CD4-positive, alpha-beta T cell treated with Interleukin-15 for 1 hour (primary cell): ENCODE measurements around the gene INPP5A.
"Not testable (repeated sequence)": the region's sequence is repeated elsewhere in the genome, so short reads cannot be mapped to it uniquely, and the experiment has no call there.

ENCODE experiments used
- DNase-seq: peaks from one replicate; pipeline ENCODE4 v3.0.0-alpha.2; 2020

The INPP5A gene

DNA sequence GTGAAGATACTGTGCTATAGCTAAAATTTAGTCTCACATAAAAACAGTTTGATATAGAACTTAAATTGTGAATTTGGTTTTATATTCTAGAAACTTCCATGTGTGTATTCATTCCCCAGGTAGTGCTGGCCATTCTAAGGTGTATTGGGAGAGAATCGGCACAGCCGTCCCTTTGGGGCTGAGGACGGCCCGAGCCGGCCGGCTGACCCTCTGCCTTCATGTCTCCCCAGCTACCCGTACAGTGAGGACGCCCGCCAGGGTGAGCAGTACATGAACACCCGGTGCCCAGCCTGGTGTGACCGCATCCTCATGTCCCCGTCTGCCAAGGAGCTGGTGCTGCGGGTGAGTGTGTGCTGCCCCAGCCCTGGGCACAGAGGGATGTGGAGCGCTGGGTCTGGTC lies 239.9 kb downstream of the INPP5A start:
- no peak for DNase-seq

DNA sequence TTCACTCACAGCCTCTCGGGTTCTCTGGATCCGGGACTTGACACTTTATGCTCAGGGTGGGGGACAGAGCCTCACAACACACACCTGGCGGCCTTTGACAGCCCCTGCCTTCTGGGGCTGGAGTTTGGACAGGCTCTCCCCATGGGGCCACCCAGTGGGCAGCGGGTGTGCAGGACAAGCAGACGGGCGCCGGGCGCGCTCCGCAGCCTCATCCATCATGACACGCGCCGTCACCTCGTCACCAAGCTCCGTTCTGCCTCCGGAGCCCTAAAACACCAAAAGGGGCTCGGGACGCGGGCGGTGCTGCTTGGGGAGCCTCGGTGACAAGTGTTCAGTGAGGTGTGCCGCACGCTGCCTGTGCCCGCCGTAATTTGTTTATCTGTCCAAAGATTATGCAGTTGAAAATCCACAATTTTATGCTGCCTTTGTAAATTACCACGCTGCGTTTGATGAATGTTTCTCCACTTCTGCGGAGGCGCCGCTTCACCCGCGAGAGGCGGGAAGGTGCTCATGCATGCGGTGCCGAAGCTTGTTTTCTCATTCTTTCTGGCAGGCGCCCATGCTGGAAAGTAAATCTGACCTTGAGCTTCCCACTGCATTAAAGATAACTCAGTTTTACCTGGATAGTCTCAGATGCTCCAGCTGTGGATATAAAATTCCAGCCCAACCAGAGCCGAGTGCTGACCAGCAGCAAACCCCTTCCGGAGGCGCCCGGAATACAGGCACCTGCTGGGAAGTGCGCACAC lies 242.1 kb downstream of the INPP5A start:
- no peak for DNase-seq

- no peak for DNase-seq
Measured at GRCh38 chr10:132780356-132780755, 242.8 kb downstream of the INPP5A start.

DNA sequence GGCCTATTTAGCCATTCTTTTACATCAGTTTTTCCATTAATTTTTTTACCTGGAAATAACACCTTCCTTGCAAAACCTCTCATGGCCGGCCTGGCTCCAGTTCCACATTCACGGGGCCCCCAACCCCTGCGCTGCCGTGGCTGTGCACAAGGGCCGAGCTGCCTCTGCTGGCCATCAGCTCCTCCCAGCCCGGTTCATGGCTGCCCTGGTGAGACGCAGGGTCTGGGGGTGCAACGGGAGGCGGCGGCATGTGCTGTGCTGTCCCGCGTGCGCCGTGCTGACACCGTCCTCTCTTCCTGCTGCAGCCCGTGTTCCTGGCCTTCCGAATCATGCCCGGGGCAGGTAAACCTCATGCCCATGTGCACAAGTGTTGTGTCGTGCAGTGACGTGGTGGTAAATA lies 244.0 kb downstream of the INPP5A start:
- no peak for DNase-seq

DNA sequence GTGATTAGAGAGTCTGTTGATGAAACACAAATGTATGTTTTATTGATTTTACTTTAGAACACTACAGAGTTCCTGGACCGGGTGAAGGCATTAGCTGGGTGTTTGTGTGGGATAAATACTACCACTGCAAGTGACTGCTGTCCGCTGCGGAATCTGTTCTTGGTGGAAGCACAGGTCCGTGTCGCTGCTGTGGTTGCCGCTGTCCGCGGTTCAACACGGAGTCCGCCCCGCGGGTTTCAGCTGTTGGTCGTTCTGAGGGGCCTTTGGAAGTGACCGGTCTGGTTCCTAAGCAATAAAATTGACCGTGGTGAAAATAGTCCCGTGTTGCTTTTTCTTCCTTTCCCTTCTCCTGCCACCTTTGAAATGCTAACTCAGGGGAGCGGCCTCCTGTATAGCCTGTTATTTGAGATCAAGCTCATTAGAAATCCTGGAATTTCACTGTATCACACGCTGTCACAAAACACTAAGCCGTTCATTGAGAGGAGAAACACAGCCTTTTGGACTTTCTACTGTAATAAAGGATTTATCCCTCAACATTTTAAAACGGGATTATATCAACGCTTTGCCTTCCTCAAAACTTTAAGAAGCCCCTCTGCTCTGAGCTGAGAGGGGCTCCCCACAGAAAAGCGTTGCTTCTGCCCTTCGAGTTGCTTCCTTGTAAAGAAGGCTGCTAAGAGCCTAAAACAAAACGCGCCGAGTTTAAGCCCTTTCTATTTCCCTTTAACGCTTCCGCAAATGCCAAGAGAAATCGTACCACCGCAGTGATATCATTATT lies 245.8 kb downstream of the INPP5A start:
- no peak for DNase-seq

GRCh38 chr10:132783940-132784865 lies 246.6 kb downstream of the INPP5A start:
- no peak for DNase-seq

- no peak for DNase-seq
Measured at GRCh38 chr10:132784866-132785722, 247.5 kb downstream of the INPP5A start.

DNA sequence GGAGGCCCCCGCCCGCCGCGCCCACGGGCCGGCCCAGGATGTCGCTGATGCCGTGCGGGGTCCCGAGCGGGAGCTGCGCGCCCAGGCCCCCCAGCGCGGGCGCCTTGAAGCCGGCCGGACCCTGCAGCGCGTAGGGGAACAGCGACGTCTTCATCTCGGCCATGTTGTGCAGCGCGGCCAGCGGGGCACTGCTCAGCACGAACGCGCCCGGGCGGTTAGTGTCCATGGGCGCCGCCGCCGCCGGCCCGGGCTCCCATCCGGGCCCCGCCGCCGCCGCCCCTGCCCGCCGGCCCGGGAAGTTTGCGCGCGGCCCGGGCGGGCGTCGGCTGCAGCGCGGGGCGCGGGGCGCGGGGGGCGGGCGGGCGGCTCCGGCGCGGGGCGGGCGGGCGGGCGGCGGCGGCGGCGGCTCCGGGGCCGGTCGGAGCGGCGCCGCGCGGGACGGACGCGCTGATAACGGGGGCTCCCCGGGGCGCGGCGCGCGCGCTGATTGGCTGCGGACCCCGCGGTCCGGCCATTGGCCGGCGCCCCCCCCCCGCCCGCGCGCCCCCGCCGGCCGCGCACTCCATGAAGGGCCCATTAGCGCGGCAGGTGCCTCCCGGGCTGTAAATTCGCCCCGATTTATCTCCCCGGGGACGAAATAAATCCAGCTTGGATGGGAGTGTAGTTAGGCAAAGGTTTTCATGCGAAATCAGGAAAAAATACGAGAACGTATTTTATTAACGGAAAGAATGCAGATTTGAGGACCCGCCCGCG lies 248.3 kb downstream of the INPP5A start, which contains the start of gene NKX6-2:
Gene NKX6-2 (minus strand): TSS at position 425 of the 753 bp plus-strand sequence. CDS start 199 bp downstream, at position 226.
- DNase-seq = no peak

DNA sequence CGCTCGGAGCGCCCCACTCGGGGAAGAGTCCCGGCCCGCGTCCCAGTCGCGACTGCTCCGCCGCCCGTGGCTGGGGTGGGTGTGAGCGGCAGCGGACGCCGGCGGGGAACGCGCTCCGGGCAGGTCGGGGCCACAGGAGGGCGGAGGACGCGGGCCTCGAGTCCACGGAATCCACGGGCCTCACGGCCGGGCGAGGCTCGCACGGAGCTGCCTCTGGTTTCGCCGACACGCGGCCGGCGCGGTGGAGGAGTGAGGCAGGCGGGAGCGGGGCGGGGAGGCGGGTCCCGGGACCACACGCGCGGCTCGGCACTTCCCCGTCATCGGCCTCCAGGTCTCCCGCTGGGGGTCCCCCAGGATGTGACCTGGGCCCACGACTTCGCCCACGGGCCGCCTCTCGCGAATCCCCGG lies 248.9 kb downstream of the INPP5A start:
- DNase-seq = no peak

DNA sequence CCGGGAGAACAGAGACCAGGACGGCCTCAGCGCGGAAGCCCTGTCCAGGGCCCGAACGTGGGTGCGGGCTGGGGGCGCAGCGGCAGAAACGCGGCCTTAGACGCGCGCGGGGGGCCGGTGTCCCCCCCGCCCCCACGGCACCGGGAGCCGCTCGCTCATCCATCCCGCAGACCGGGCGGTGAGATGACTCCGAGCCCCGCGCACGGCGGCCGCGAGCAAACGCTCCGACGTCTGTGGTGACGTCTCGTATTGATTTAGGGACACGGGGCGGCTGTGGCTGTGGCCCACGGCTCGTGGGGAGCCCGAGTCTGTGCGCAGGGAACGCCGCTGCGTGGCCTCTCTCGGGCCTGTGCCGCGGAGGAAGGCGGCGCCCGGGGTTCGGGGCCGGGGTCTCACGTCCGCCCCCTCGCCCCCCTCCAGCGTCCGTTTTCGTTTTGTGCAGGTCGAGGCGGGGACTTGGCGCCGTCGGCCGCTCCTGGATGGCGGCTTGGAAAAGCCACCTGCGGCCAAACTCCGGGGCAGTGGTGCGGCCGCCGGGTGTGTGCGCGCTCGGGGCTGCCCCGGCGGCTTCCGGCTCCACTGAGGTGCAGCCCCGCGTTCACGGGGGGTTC lies 249.4 kb downstream of the INPP5A start:
- DNase-seq = no peak

- DNase-seq = no peak
Measured at GRCh38 chr10:132787495-132788179, 250.1 kb downstream of the INPP5A start.

- no peak for DNase-seq
Measured at GRCh38 chr10:132788180-132788830, 250.7 kb downstream of the INPP5A start.

DNA sequence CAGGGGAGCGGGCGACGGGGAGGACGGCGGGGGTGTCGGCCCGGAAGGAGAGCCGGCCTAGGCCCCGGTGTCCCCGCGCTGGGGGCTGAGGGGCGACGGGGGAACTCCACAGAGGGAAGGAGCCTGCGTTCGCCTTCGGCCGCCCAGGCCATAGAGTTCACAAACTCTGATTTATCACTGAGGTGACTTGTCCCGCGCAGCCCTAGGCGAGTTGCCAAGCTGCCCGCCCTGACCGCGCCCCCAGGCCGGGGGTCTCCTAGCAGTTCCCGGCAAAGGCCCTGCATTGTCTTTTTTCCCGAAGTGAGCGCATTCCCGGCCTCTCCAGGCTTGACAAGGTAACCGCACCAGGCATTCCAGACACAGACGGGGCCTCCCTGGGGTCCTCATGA lies 251.2 kb downstream of the INPP5A start:
- no peak for DNase-seq

DNA sequence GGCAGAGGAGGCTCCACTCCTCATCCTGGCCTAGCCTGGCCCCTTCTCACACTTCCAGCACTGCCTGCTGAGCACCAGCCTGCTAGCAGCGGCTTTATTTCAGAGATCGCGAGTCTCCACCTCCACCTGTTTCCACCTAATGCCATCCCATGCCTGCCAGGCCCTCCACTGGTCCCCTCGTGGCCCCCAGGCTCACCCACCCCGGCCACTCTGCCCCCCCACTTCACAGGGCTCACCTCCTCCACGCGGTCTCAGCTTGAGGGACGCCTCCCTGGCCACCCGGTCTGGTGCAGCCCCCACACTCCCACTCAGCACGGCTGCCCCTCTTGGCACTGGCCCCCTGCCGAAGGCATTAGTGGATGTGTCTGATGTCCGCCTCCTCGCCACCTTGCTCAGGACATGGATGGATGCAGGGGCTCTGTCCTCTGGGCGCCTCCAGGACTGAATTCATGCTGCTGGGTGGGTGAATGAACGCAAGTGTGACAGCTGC lies 252.1 kb downstream of the INPP5A start:
- DNase-seq = no peak

GRCh38 chr10:132790470-132790869 lies 252.9 kb downstream of the INPP5A start:
- no peak for DNase-seq

DNA sequence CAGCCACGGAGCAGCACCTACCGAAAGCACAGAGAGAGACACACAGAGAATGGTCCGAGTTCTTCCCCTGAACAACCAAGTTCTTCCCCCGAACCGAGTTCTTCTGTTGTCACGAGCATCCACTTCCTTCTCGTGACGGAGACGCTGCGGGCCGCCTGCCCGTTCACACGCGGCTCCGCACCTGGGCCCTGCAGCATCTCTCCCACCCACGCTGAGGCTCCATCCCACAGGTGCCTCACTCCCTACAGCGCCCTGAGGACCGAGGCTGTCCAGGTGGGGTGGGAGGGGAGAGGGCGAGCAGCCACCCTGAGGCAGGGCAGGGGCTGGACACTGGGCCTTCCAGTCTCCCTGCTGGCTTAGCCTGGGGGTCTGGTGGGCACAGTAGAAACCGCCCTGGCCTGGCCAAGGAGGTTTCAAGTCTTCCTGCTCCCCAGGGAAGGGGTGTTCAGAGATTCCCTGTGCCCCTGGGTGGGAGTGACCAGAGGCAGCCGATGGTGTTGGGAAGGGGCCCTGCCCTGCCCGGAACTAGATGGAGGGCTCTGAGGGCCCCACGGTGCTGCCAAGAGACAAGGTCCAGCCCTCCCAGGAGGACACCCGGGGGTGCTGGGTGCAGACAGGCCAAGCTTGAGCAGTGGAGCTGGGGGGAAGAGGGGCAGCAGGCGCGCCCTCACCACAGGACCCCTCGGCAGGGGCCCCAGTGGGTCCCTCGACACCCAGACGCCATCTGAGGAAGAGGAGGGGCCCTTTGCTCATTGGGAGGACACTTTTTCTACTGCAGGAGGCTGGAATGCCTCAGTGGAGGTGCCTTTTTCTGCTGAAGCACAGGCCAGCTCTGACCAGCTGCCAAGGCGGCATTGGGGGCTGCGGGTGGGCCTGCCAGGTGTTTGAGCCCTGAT lies 253.6 kb downstream of the INPP5A start:
- no peak for DNase-seq

DNA sequence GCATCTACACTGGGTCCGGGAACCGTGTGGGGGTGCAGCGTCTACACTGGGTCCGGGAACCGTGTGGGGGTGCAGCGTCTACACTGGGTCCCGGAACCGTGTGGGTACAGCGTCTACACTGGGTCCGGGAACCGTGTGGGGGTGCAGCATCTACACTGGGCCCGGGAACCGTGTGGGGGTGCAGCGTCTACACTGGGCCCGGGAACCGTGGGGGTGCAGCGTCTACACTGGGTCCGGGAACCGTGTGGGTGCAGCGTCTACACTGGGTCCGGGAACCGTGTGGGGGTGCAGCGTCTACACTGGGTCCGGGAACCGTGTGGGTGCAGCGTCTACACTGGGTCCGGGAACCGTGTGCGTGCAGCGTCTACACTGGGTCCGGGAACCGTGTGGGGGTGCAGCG lies 254.5 kb downstream of the INPP5A start:
- not testable (repeated sequence) for DNase-seq

GRCh38 chr10:132792796-132793195 lies 255.2 kb downstream of the INPP5A start:
- no peak for DNase-seq
